Neural crest cell (in vitro differentiated cells): ENCODE results near the gene DLG3. TPM values are rescaled to one million over a fixed set of nuclear protein-coding genes. Genes with fewer than 3 reads are reported as not detected.

Source experiments
- DNase-seq: peaks from one replicate; pipeline ENCODE4 v3.0.0; 2021; ENCODE audit warnings: low read depth, mixed read lengths, low spot score
- H3K27ac Mint-ChIP-seq: one replicate; pipeline ENCODE4 v1.8.0; 2021; ENCODE audit warnings: mild to moderate bottlenecking, mixed read lengths; ENCODE audit not compliant: unreplicated experiment
- H3K27me3 Mint-ChIP-seq: 2 replicates; pipeline ENCODE4 v1.8.0; 2021; ENCODE audit warnings: low read depth, mild to moderate bottlenecking, mixed read lengths
- H3K36me3 Mint-ChIP-seq: 2 replicates; pipeline ENCODE4 v1.8.0; 2021; ENCODE audit warnings: low read depth, mild to moderate bottlenecking, mixed read lengths
- H3K4me1 Mint-ChIP-seq: 2 replicates; pipeline ENCODE4 v1.8.0; 2021; ENCODE audit warnings: mixed read lengths
- H3K4me3 Mint-ChIP-seq: one replicate; pipeline ENCODE4 v1.8.0; 2021; ENCODE audit warnings: mild to moderate bottlenecking, mixed read lengths
- H3K9me3 Mint-ChIP-seq: 2 replicates; pipeline ENCODE4 v1.8.0; 2021; ENCODE audit warnings: mixed read lengths
- CTCF ChIP-seq: fragments of 200-600 bp; sonication (generic); conservative IDR thresholded peaks from 2 replicates; pipeline ENCODE4 v1.5.0; 2021; ENCODE audit warnings: antibody characterized with exemption, mild to moderate bottlenecking
- total RNA-seq: library from RNA; stranded (reverse); gene quantifications from 2 replicates; pipeline ENCODE4 v1.2.1, GENCODE V29; 2021

DLG3 gene
- total RNA-seq, 1 donor from 2014 or later = 54.3 TPM

DNA sequence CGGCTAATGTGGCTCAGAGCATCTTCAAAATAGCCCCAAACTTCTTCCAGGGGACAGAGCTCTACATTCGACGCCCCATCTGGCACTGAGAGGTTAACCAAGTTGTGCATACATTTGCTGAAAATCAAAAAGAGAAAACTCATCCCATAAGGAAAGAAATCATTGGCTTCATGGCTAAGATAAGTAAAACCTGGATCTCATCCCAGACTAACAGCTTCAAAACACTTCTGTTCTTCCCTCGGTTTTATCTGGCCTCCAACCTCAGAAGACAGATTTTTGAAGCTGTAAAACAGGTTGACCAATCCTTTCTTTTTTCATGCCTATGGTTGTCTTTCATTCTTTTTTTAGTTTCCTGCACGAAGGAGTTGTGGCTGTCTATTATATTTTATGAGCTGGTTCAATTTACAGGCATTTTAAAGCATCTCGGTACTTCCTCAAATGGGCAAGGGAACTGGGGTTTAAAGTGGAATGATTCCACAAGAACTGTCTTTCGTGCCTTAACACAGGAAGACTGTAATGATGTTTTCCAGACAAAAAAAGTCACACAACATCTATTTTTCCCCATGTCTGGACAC is 107.6 kb downstream of the DLG3 start:
- Mint-ChIP-seq H3K36me3 (no peaks in the 10 kb centered on the region), H3K4me1 (no peaks in the 10 kb centered on the region), H3K27me3 (no peaks in the 10 kb centered on the region), H3K27ac (no peak overlapping the region), H3K9me3 (no peaks in the 10 kb centered on the region), H3K4me3 (no peak overlapping the region)
- TF ChIP-seq CTCF = no peak
- DNase-seq = no peak

DNA sequence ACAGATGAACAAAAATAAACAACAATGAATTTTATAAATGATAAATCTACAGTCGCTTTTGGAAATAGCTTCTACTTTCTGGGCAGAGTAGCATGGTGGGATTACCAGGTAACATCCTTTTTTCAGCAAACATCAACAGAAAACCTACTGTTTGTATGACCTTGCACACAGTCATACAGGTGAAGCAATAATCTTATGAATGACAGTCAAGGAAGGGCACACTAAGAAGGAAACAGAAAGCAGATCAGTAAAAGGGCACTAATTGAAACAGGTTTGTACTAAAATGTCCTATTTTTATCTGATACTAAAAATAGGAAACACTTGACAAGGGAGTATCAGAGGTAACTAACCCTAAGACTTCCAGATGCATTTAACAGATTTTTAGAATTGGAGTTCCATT is 108.9 kb downstream of the DLG3 start:
- no peak overlapping the region for H3K27ac Mint-ChIP-seq
- no peak overlapping the region for H3K4me3 Mint-ChIP-seq
- H3K4me1 Mint-ChIP-seq = no peaks in the 10 kb centered on the region

DNA sequence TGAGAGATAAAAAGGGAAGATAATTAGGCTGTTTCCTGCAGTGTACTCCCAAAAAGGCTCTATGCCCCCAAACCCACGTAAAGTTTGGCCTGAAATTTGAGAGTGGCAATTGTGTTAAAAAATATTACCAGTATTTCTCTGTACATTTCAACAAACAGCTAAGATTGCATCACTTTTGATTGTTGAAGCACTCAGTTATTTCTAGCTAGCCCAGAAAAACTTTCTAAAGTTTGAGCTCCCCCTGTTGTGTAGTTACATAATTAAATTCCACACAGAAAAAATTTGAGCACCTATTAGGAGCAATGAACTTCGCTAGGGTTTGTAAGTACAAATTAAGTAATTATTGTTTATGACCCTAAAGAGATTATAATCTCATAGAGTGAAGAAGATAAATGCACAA is 109.4 kb downstream of the DLG3 start:
- H3K9me3 Mint-ChIP-seq = peaks cover 3% of the 10 kb centered on the region
- no peak for TF ChIP-seq CTCF
- no peaks in the 10 kb centered on the region for H3K36me3 Mint-ChIP-seq
- H3K4me1 Mint-ChIP-seq = no peaks in the 10 kb centered on the region
- DNase-seq = no peak
- H3K27me3 Mint-ChIP-seq = no peaks in the 10 kb centered on the region
- H3K27ac Mint-ChIP-seq = no peak overlapping the region
- H3K4me3 Mint-ChIP-seq = no peak overlapping the region

More for the DNA sequence above, 108.9 kb downstream of the DLG3 start:
- DNase-seq = no peak
- Mint-ChIP-seq H3K9me3 (peaks cover 2% of the 10 kb centered on the region), H3K27me3 (no peaks in the 10 kb centered on the region), H3K36me3 (no peaks in the 10 kb centered on the region)
- TF ChIP-seq CTCF = no peak

- TF ChIP-seq CTCF = no peak
Observed at GRCh38 chrX:70554523-70554922, 109.9 kb downstream of the DLG3 start.

GRCh38 chrX:70554948-70555347 is 110.3 kb downstream of the DLG3 start:
- TF ChIP-seq CTCF = no peak

More at GRCh38 chrX:70554523-70554922, 109.9 kb downstream of the DLG3 start:
- Mint-ChIP-seq H3K4me1 (no peaks in the 10 kb centered on the region), H3K27me3 (no peaks in the 10 kb centered on the region), H3K36me3 (no peaks in the 10 kb centered on the region), H3K27ac (no peak overlapping the region), H3K4me3 (no peak overlapping the region), H3K9me3 (peaks cover 3% of the 10 kb centered on the region)
- DNase-seq = no peak

More at GRCh38 chrX:70554948-70555347, 110.3 kb downstream of the DLG3 start:
- H3K4me3 Mint-ChIP-seq = no peak overlapping the region
- no peaks in the 10 kb centered on the region for H3K27me3 Mint-ChIP-seq
- H3K27ac Mint-ChIP-seq = no peak overlapping the region
- DNase-seq = no peak
- peaks cover 3% of the 10 kb centered on the region for H3K9me3 Mint-ChIP-seq
- H3K4me1 Mint-ChIP-seq = no peaks in the 10 kb centered on the region
- H3K36me3 Mint-ChIP-seq = no peaks in the 10 kb centered on the region

Other genes with a start within 250 kb of the DLG3 start
- not detected in 2 replicates for gene AWAT1, start 210.2 kb upstream of the DLG3 start, total RNA-seq
- gene P2RY4, start 184.6 kb upstream of the DLG3 start, total RNA-seq = 0.19 TPM in 1 of 2 replicates, not detected in the other
- gene ARR3, start 176.5 kb upstream of the DLG3 start, total RNA-seq = not detected in 2 replicates
- not detected in 2 replicates for gene RAB41, start 162.7 kb upstream of the DLG3 start, total RNA-seq
- gene PDZD11, start 154.9 kb upstream of the DLG3 start, total RNA-seq = 38.3 and 40.9 TPM in 2 replicates
- 57.8 and 58.5 TPM in 2 replicates for gene KIF4A, start 154.7 kb upstream of the DLG3 start, total RNA-seq
- 5.3 and 6.0 TPM in 2 replicates for gene GDPD2, start 21.5 kb upstream of the DLG3 start, total RNA-seq